HepG2 (cell line): ENCODE measurements around the gene NHERF2. TPM values are rescaled to one million over a fixed set of nuclear protein-coding genes. Genes with fewer than 3 reads are reported as not detected.

Source experiments
- ATF1 ChIP-seq: IDR thresholded peaks from 2 replicates; pipeline ENCODE4 v1.6.1; 2016; ENCODE audit warnings: mild to moderate bottlenecking, control low read depth
- BRF2 ChIP-seq: sonication (generic); formaldehyde crosslinking; IDR thresholded peaks from 2 replicates; pipeline ENCODE4 v1.8.1; 2022; ENCODE audit warnings: mild to moderate bottlenecking, missing genetic modification reagents
- CBX1 ChIP-seq: IDR thresholded peaks from one replicate; pipeline ENCODE4 v1.6.1; 2016; ENCODE audit warnings: antibody characterized with exemption, low read depth
- CEBPB ChIP-seq: IDR thresholded peaks from 2 replicates; pipeline ENCODE4 v1.6.1; 2011; ENCODE audit warnings: low read depth, low read length, improper control_type of control experiment, borderline replicate concordance
- FOXK1 ChIP-seq: sonication (generic); formaldehyde crosslinking; IDR thresholded peaks from 2 replicates; pipeline ENCODE4 v1.4.0; 2020; ENCODE audit warnings: low read depth, missing genetic modification reagents, borderline replicate concordance
- GATAD2A ChIP-seq: IDR thresholded peaks from 2 replicates; pipeline ENCODE4 v1.6.1; 2016
- MAF1 ChIP-seq: sonication (generic); formaldehyde crosslinking; IDR thresholded peaks from 2 replicates; pipeline ENCODE4 v1.5.0; 2020; ENCODE audit warnings: missing genetic modification reagents, borderline replicate concordance
- NFKB2 ChIP-seq: sonication (generic); formaldehyde crosslinking; IDR thresholded peaks from 2 replicates; pipeline ENCODE4 v1.4.0; 2020; ENCODE audit warnings: missing genetic modification reagents, borderline replicate concordance
- NR2C2 ChIP-seq: sonication (generic); formaldehyde crosslinking; IDR thresholded peaks from 2 replicates; pipeline ENCODE4 v1.4.0; 2020; ENCODE audit warnings: missing genetic modification reagents, mild to moderate bottlenecking, moderate library complexity, borderline replicate concordance
- POLR2A ChIP-seq, 2 experiments: IDR thresholded peaks; 2 replicates each; pipeline ENCODE4 v1.6.1; 2011; ENCODE audit warnings: low read depth in 2 of 2, low read length in 2 of 2, mild to moderate bottlenecking in 1 of 2, moderate library complexity in 1 of 2; ENCODE audit not compliant: insufficient read depth in 1 of 2
- RARG ChIP-seq: sonication (generic); formaldehyde crosslinking; IDR thresholded peaks from 2 replicates; pipeline ENCODE4 v1.4.0; 2020; ENCODE audit warnings: low read depth, mild to moderate bottlenecking, missing genetic modification reagents
- SOX13 ChIP-seq, 3 experiments: fragments of 450-650 bp in 1 of 3; sonication (generic) in 1 of 3; formaldehyde crosslinking in 1 of 3; IDR thresholded peaks in 2 of 3; conservative IDR thresholded peaks in 1 of 3; 2 replicates each; pipeline versions ENCODE4 v1.5.0 to v1.6.1; 2016 to 2020; ENCODE audit warnings: antibody characterized with exemption in 1 of 3, mild to moderate bottlenecking in 1 of 3, missing compliant biosample characterization in 1 of 3, missing genetic modification reagents in 1 of 3, moderate library complexity in 1 of 3
- ZBTB21 ChIP-seq: sonication (generic); formaldehyde crosslinking; IDR thresholded peaks from 2 replicates; pipeline ENCODE4 v1.4.0; 2020; ENCODE audit warnings: missing genetic modification reagents
- ZIK1 ChIP-seq: sonication (generic); formaldehyde crosslinking; IDR thresholded peaks from 2 replicates; pipeline ENCODE4 v1.5.0; 2020; ENCODE audit warnings: mild to moderate bottlenecking, low read depth, missing genetic modification reagents, borderline replicate concordance
- ZMYM4 ChIP-seq: sonication (generic); formaldehyde crosslinking; IDR thresholded peaks from 2 replicates; pipeline ENCODE4 v1.8.1; 2023; ENCODE audit warnings: mild to moderate bottlenecking, missing genetic modification reagents
- ZNF124 ChIP-seq: sonication (generic); formaldehyde crosslinking; IDR thresholded peaks from 2 replicates; pipeline ENCODE4 v1.4.0; 2020; ENCODE audit warnings: missing genetic modification reagents
- ZNF331 ChIP-seq: sonication (generic); formaldehyde crosslinking; IDR thresholded peaks from 2 replicates; pipeline ENCODE4 v1.4.0; 2020; ENCODE audit warnings: missing genetic modification reagents
- ZNF430 ChIP-seq: sonication (generic); formaldehyde crosslinking; IDR thresholded peaks from 2 replicates; pipeline ENCODE4 v1.9.0; 2021; ENCODE audit warnings: mild to moderate bottlenecking, missing genetic modification reagents
- ZNF782 ChIP-seq: sonication (generic); formaldehyde crosslinking; IDR thresholded peaks from 2 replicates; pipeline ENCODE4 v1.4.0; 2020; ENCODE audit warnings: missing genetic modification reagents, mild to moderate bottlenecking, borderline replicate concordance
- ZSCAN20 ChIP-seq: sonication (generic); formaldehyde crosslinking; IDR thresholded peaks from 2 replicates; pipeline ENCODE4 v1.4.0; 2020; ENCODE audit warnings: missing genetic modification reagents, mild to moderate bottlenecking, borderline replicate concordance
- polyA plus RNA-seq, 8 experiments: library from polyadenylated mRNA; depleted of rRNA in 3 of 8; stranded (reverse) in 7 of 8; unstranded in 1 of 8; fragments of >200 nt; fragmentation: Illumina TruSeq in 4 of 8; extraction: Trizol in 4 of 8; gene quantifications; 2 replicates each; pipeline versions ENCODE4 v1.2.1 to v1.2.3, GENCODE V29; 2011 to 2016; ENCODE audit warnings: low read depth in 4 of 8, missing spikeins in 1 of 8, mixed read lengths in 1 of 8; ENCODE audit not compliant: insufficient read depth in 1 of 8
- total RNA-seq, 5 experiments: library from RNA; depleted of rRNA; stranded (reverse); fragments of >200 nt; fragmentation: Illumina TruSeq; extraction: Trizol; gene quantifications; 2 replicates each; pipeline ENCODE4 v1.2.3, GENCODE V29; 2016; ENCODE audit warnings: low read depth in 1 of 5
- TF ChIP-seq, protein P1 (sequence below): sonication (generic); formaldehyde crosslinking; IDR thresholded peaks from 2 replicates; pipeline ENCODE4 v1.4.0; 2020; ENCODE audit warnings: mild to moderate bottlenecking, missing genetic modification reagents
- TF ChIP-seq, protein P2 (sequence below): IDR thresholded peaks from 2 replicates; pipeline ENCODE4 v1.6.1; 2018; ENCODE audit warnings: missing genetic modification reagents, mild to moderate bottlenecking, missing compliant biosample characterization
- TF ChIP-seq, protein P3 (sequence below): sonication (generic); formaldehyde crosslinking; conservative IDR thresholded peaks from 2 replicates; pipeline ENCODE4 v1.4.0; 2020; ENCODE audit warnings: missing genetic modification reagents
- TF ChIP-seq, protein P4 (sequence below): sonication (generic); formaldehyde crosslinking; IDR thresholded peaks from 2 replicates; pipeline ENCODE4 v1.4.0; 2020; ENCODE audit warnings: missing genetic modification reagents

NHERF2 gene
- total and polyA plus RNA-seq, 2 of the 13 experiments (the other 11 are each of a cell fraction or from before 2014, with no cell fraction given): 23.7 to 39.3 TPM

DNA sequence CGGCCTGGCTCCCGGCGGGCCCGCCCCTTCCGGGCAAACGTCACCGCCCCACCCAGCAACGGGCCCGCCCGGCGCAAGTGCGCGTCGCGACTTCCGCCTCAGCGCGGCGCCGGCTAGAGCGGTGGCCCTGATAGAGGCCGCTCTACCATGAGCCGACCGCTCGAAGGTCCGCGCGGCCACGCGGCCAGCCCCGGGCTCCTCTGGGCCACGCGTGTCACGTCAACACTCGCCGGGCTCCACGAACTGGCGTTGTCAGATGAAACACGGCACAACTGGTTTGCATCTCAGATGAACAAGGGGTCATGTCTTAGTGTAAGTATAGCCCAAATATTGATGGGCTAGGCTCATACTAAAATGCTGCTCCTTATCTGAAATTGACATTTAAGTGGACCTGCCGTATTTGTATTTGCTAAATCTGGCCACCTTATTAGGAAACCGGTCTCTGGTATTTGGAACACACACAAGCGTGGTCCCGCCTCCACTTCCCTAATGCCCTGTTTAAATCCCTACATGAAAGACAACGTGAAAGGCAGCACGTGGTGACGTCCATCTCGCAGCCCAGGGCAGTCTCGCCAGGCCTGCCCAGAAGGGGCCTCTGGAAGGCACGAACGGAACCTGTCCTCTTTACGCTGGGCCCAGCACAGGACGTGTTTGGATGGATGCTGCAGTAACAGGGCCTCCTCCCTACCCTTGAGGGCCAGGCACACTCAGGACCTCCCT lies 16.8 kb upstream of the NHERF2 start, which contains the start of gene ZNF598 (continued):
- TF ChIP-seq NR2C2 (CRISPR knock-in tag) (peak; percentile 51), ZBTB21 (no peak), ZSCAN20 (CRISPR knock-in tag) (no peak), SOX13 (IDR thresholded peaks at IDR 0.05) (no peak), SOX13 (CRISPR knock-in tag; conservative IDR thresholded peaks at IDR 0.05 in 1 of 2, IDR thresholded peaks at IDR 0.05 in 1 of 2) (no peak), ZNF430 (CRISPR knock-in tag) (peak; percentile 60; the same call in 1 of the 2 replicates), MAF1 (CRISPR knock-in tag) (no peak), CEBPB (no peak), ZNF782 (no peak; the same call in 1 of the 2 replicates), ATF1 (CRISPR knock-in tag) (no peak), NFKB2 (peak; percentile 69; the same call in 1 of the 2 replicates), ZMYM4 (CRISPR knock-in tag) (peak; percentile 47), ZNF124 (CRISPR knock-in tag) (no peak), CBX1 (no peak), RARG (CRISPR knock-in tag) (no peak), POLR2A (IDR thresholded peaks at IDR 0.05; ENCODE audit: insufficient read depth in 1 of 2, low read depth in 2 of 2, low read length in 2 of 2) (peak; percentile 63 to 85), ZIK1 (CRISPR knock-in tag) (no peak; the same call in 1 of the 2 replicates), ZNF331 (CRISPR knock-in tag) (no peak), GATAD2A (CRISPR knock-in tag) (peak; percentile 46; the same call in 1 of the 2 replicates), BRF2 (CRISPR knock-in tag) (no peak), FOXK1 (peak; percentile 11; the same call in 1 of the 2 replicates)
- TF ChIP-seq, protein P1, sequence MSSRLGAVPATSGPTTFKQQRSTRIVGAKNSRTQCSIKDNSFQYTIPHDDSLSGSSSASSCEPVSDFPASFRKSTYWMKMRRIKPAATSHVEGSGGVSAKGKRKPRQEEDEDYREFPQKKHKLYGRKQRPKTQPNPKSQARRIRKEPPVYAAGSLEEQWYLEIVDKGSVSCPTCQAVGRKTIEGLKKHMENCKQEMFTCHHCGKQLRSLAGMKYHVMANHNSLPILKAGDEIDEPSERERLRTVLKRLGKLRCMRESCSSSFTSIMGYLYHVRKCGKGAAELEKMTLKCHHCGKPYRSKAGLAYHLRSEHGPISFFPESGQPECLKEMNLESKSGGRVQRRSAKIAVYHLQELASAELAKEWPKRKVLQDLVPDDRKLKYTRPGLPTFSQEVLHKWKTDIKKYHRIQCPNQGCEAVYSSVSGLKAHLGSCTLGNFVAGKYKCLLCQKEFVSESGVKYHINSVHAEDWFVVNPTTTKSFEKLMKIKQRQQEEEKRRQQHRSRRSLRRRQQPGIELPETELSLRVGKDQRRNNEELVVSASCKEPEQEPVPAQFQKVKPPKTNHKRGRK: no peak
- TF ChIP-seq, protein P2, sequence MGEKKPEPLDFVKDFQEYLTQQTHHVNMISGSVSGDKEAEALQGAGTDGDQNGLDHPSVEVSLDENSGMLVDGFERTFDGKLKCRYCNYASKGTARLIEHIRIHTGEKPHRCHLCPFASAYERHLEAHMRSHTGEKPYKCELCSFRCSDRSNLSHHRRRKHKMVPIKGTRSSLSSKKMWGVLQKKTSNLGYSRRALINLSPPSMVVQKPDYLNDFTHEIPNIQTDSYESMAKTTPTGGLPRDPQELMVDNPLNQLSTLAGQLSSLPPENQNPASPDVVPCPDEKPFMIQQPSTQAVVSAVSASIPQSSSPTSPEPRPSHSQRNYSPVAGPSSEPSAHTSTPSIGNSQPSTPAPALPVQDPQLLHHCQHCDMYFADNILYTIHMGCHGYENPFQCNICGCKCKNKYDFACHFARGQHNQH (CRISPR knock-in tag): peak; percentile 96
- TF ChIP-seq, protein P3, sequence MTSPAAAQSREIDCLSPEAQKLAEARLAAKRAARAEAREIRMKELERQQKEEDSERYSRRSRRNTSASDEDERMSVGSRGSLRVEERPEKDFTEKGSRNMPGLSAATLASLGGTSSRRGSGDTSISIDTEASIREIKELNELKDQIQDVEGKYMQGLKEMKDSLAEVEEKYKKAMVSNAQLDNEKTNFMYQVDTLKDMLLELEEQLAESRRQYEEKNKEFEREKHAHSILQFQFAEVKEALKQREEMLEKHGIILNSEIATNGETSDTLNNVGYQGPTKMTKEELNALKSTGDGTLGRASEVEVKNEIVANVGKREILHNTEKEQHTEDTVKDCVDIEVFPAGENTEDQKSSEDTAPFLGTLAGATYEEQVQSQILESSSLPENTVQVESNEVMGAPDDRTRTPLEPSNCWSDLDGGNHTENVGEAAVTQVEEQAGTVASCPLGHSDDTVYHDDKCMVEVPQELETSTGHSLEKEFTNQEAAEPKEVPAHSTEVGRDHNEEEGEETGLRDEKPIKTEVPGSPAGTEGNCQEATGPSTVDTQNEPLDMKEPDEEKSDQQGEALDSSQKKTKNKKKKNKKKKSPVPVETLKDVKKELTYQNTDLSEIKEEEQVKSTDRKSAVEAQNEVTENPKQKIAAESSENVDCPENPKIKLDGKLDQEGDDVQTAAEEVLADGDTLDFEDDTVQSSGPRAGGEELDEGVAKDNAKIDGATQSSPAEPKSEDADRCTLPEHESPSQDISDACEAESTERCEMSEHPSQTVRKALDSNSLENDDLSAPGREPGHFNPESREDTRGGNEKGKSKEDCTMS (CRISPR knock-in tag): no peak
- TF ChIP-seq, protein P4, sequence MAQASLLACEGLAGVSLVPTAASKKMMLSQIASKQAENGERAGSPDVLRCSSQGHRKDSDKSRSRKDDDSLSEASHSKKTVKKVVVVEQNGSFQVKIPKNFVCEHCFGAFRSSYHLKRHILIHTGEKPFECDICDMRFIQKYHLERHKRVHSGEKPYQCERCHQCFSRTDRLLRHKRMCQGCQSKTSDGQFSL: no peak
